ENCODE measurements around the gene MRPL24. TPM values are rescaled to one million over a fixed set of nuclear protein-coding genes. Genes with fewer than 3 reads are reported as not detected.

The MRPL24 gene
- total and polyA plus RNA-seq, 10 of the 15 experiments (the other 5 are each of a cell fraction or from before 2014, with no cell fraction given), result 87.4 to 269 (median 134) TPM

DNA sequence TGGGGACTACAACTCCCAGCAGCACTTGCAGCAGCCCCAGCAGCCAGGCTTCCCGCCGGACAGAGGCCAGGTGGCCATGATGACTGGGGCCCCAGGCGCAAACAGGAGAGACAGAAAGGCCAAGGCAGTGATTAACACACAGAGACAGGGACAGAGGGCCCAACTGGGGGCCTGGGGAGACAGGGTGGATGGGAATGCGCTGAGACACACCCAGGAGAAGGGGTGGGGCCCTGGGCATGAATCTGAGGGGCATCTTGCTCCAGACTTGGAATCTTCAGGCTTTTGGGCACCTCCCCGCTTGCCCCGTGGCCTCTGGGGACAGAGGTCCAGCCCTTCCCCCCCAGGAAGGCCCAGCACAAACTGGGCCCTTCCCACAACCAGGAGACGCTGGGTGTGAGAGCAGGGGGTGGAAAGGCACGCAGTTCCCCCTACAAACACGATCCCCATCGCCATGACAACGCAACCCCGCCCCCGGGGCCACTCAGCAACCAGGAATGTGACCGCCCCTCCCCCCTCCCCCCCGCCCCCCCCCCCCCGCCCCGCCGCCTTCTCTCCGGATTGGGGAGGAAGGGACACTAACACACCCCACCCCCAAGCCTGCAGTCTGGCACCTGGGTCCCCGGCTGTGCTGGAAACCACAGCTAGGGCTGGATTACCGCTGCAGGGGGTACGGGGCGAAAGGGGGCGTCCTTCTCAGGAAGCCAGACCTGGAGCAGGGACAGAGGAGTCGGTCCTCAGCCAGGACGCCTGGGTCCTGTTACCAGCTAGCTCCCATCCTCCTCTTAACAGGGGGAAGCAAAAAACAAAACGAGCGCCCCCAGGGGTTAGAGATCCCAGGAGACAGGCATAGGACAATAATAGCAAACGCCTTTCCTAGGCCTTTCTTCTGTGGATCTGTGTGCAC lies 6.1 kb upstream of the MRPL24 start (continued):
- TF ChIP-seq, protein P1, sequence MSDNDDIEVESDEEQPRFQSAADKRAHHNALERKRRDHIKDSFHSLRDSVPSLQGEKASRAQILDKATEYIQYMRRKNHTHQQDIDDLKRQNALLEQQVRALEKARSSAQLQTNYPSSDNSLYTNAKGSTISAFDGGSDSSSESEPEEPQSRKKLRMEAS (IDR thresholded peaks at IDR 0.05; ENCODE audit: low read depth, low read length), result 0 out of 2 replicates have a peak, but pooled peaks have one; percentile 22
- peak; percentile 28; the same call in 1 of the 2 replicates for TF ChIP-seq TCF12 (IDR thresholded peaks at IDR 0.05; ENCODE audit: low read depth, low read length)
- TF ChIP-seq TCF7 (IDR thresholded peaks at IDR 0.05; ENCODE audit: borderline replicate concordance), result no peak
- peak; percentile 37 for TF ChIP-seq RB1 (IDR thresholded peaks at IDR 0.05; ENCODE audit: borderline replicate concordance)
- no peak for TF ChIP-seq ASH2L (IDR thresholded peaks at IDR 0.05; ENCODE audit: borderline replicate concordance, low read depth)
- no peak for TF ChIP-seq ATF3 (IDR thresholded peaks at IDR 0.05; ENCODE audit: borderline replicate concordance, extremely low read depth, low read depth, low read length)
- no peak for TF ChIP-seq SUZ12 (IDR thresholded peaks at IDR 0.05; ENCODE audit: unreplicated experiment)
- TF ChIP-seq MYB (IDR thresholded peaks at IDR 0.05; ENCODE audit: borderline replicate concordance, low read depth, low read length), result no peak
- TF ChIP-seq CEBPZ (IDR thresholded peaks at IDR 0.05; ENCODE audit: low read depth, low read length), result no peak
- peak; percentile 55 for TF ChIP-seq RELB (IDR thresholded peaks at IDR 0.05; ENCODE audit: low read depth)
- TF ChIP-seq BACH1 (IDR thresholded peaks at IDR 0.05; ENCODE audit: borderline replicate concordance), result peak; percentile 26; the same call in 1 of the 2 replicates
- TF ChIP-seq RAD51 (IDR thresholded peaks at IDR 0.05), result no peak
- no peak for TF ChIP-seq FOXK2 (IDR thresholded peaks at IDR 0.05)
- TF ChIP-seq, protein P2, sequence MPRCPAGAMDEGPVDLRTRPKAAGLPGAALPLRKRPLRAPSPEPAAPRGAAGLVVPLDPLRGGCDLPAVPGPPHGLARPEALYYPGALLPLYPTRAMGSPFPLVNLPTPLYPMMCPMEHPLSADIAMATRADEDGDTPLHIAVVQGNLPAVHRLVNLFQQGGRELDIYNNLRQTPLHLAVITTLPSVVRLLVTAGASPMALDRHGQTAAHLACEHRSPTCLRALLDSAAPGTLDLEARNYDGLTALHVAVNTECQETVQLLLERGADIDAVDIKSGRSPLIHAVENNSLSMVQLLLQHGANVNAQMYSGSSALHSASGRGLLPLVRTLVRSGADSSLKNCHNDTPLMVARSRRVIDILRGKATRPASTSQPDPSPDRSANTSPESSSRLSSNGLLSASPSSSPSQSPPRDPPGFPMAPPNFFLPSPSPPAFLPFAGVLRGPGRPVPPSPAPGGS (IDR thresholded peaks at IDR 0.05; ENCODE audit: borderline replicate concordance, insufficient read depth, low read depth, low read length, poor library complexity, severe bottlenecking), result no peak
- peak in 2 of 3 experiments; percentile 7 to 18; a peak in 2 of 6 replicates for TF ChIP-seq CTCF (IDR thresholded peaks at IDR 0.05 in 2 of 3, conservative IDR thresholded peaks at IDR 0.05 in 1 of 3; ENCODE audit: control insufficient read depth in 2 of 3, extremely low read depth in 1 of 3, insufficient read depth in 1 of 3, low read depth in 3 of 3, low read length in 3 of 3)
